Choroid plexus epithelial cell (primary cell): Measurements from ENCODE around the gene CLIC6.

Experiments
- DNase-seq: peaks from one replicate; pipeline ENCODE4 v3.0.0-alpha.2; 2010; ENCODE audit warnings: low read depth
- H3K4me3 ChIP-seq: 2 replicates; pipeline ENCODE4 v1.5.1; 2011; ENCODE audit warnings: low read depth, mild to moderate bottlenecking, control low read depth, low read length, moderate library complexity
- TF ChIP-seq, protein P1 (sequence below): conservative IDR thresholded peaks from 2 replicates; pipeline ENCODE4 v1.5.1; 2011; ENCODE audit warnings: low read depth, mild to moderate bottlenecking, control low read depth, inconsistent platforms, low read length, moderate library complexity

Gene CLIC6

DNA sequence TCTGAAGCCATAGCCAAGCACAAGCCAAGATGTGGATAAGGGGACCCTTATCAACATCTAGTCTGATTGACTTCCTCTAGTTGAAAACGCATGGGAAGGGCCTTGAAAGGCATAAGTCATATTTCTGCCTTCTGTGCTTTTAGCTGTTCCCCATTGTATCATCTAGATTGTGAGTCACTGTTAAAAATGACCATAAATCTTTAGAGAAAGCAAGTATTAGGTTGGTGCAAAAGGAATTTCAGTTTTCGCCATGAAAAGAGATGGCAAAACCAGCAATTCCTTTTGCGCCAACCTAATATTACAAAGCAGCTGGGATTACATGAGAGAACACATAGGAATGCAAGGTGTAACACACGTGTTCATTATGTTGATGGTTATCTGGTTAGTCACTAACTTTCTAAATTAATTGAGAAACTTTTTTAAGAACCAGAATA is 63.6 kb downstream of the CLIC6 start:
- DNase-seq = no peak
- H3K4me3 ChIP-seq = no peak overlapping the region
- TF ChIP-seq, protein P1, sequence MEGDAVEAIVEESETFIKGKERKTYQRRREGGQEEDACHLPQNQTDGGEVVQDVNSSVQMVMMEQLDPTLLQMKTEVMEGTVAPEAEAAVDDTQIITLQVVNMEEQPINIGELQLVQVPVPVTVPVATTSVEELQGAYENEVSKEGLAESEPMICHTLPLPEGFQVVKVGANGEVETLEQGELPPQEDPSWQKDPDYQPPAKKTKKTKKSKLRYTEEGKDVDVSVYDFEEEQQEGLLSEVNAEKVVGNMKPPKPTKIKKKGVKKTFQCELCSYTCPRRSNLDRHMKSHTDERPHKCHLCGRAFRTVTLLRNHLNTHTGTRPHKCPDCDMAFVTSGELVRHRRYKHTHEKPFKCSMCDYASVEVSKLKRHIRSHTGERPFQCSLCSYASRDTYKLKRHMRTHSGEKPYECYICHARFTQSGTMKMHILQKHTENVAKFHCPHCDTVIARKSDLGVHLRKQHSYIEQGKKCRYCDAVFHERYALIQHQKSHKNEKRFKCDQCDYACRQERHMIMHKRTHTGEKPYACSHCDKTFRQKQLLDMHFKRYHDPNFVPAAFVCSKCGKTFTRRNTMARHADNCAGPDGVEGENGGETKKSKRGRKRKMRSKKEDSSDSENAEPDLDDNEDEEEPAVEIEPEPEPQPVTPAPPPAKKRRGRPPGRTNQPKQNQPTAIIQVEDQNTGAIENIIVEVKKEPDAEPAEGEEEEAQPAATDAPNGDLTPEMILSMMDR = no peak

DNA sequence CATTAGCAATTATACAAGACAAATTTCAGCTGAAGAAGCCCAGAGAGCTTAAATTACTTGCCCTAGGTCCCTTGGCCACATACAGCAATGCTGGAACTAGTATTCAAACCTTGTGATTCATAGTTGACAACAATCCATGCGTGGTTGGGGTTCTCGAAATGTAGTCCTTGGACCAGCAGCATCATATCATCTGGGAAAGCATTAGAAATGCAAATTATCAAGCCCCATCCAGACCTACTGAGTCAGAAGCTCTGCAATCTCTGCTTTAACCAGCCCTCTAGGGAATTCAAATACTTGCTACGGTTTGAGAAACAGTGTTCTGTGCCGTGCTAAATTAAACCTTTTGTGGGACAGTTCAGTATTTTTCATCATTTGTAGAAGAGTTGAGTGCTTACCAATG is 65.1 kb downstream of the CLIC6 start:
- no peak for DNase-seq
- no peak overlapping the region for H3K4me3 ChIP-seq
- TF ChIP-seq, protein P1 = no peak

DNA sequence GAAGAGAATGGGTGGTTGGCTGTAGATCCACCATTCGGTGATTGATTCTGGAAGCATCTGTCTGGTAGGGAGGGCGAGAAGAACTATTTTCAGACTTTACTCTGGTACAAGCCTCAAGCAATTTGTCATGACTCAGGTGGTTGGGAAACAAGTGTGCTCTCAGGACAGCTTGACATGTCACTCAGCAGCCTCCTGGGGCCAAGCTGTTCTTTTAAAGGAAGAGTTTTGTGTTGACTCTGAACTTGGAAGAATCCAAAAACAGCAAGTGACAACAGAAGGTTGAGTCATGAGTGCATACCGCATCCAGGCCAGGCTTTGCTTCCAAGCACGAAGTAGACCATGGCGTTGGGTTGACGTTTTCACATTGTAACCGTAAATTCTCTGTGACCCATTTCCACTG is 65.9 kb downstream of the CLIC6 start:
- no peak overlapping the region for H3K4me3 ChIP-seq
- TF ChIP-seq, protein P1 = no peak
- DNase-seq = no peak

DNA sequence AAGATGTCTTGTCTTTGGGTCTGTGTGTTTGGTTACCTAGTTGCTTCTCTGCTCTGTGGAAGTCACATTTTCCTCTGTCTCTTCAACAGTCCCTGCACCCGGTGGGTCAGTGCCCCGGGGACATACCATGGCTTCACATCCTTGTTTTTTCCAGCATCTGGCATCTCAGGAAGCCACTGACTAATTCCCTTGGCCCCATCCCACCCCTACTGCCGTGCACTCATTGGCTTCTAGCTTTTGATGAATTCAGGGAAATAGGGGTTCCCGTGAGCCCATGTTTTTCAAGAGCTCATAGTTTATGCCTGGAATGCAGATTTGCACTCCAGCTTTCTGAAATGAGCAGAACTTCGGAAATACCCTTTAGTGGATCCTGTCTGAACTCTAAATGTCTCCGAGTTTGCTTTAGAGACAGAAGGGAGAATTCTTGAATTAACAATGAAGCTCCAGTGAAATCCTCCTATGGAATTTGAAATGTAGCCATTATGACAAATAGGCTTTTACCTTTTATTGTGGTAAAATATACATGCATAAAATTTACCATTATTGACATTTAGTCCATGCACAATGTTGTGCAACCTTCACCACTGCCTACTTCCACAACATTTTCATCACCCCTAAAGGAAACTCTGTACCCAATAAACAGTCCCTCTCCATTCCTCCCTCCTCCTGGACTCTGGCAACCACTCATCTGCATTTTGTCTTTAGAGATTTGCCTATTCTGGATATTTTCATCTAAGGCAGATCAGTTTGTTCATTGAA is 67.5 kb downstream of the CLIC6 start:
- TF ChIP-seq, protein P1 = no peak
- no peak for DNase-seq
- no peak overlapping the region for H3K4me3 ChIP-seq

DNA sequence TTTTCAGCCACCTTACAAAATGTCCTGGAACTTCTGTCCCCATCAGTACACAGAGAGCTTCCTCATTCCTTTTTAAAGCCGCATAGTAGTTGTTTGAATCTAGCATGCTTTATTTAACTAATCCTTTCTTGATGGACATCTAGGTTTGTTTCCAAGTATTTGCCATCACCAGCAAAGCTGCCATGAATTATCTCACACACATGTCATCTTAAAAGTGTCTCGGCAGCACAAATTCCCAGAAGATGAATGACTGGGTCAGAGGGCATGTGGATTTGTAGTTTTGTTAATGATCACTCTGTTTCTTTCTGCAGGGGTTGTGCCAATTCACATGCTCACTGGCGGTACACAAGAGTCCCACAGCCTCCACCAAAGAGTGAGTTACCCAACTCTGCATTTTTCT is 68.3 kb downstream of the CLIC6 start:
- no peak for DNase-seq
- TF ChIP-seq, protein P1 = no peak
- H3K4me3 ChIP-seq = no peak overlapping the region

DNA sequence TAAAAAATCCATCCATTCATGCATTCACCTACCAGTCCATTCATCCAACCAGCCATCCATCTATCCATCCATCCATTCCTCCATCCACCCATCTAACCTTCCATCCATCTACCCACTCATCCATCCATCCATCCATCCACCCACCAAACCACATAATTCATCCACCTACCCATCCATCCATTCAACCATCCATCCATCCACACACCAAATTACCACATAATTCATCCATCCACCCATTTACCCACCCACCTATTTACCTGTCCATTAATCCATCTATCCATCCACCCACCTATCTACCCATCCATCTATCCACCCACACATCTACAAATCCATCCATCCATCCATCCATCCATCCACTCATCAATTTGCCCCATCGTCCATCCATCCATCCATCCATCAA is 71.4 kb downstream of the CLIC6 start:
- no peak overlapping the region for H3K4me3 ChIP-seq
- no peak for DNase-seq
- TF ChIP-seq, protein P1 = no peak

DNA sequence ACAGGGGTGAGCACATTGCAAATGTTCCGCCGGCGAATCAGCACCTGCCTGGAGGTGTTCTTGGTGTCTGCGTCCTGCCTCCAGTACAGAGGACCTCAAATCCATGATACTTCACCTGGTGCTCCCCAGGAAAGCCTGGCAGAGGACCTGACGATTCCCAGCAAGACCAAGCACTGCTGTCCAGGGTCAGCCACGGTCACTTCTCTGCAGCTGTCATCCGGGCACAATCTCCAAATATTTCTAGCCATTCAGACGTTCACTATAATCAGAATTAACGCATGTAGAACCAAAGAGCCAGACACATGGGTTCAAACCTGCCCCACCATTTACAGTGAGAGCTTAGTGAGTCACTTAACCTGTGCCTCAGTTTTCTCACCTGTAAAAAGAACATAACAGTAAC is 74.5 kb downstream of the CLIC6 start:
- TF ChIP-seq, protein P1 = no peak
- H3K4me3 ChIP-seq = no peak overlapping the region
- no peak for DNase-seq
